GM19099 (cell line): ENCODE measurements around the gene ZCCHC17.

Experiments used
- POLR2A ChIP-seq: IDR thresholded peaks from 3 replicates; pipeline ENCODE4 v1.6.1; 2011; ENCODE audit warnings: low read depth; ENCODE audit not compliant: insufficient read length; ENCODE audit errors: extremely low read depth

Gene ZCCHC17

GRCh38 chr1:31297277-31298247 is 730 bp downstream of the ZCCHC17 start:
- TF ChIP-seq POLR2A: no peak

- TF ChIP-seq POLR2A: no peak
Measured at GRCh38 chr1:31299365-31299764, 2.5 kb downstream of the ZCCHC17 start.

- TF ChIP-seq POLR2A: no peak
Measured at GRCh38 chr1:31300193-31300592, 3.4 kb downstream of the ZCCHC17 start.

GRCh38 chr1:31302709-31303441 is 6.0 kb downstream of the ZCCHC17 start:
- no peak for TF ChIP-seq POLR2A

- TF ChIP-seq POLR2A: no peak
Measured at GRCh38 chr1:31306278-31306677, 9.4 kb downstream of the ZCCHC17 start.

DNA sequence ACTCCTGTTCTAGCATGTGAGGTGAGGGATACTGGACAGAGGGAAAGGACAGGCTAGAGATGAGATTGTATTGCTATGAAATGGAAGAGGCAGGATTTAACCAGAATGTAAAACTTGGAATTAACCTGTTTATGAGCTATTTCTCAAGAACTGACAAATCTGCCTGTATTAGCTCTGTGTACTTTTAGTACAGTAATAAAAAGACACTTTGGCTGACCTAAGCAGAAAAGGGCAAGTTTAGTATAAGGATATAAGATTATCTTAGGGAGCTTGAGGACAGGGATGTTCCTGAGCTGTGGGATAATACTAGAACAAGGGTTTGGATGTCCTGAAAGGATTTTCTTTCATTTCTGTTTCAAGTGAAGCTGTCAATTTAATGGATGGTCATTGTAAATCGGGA is 11.2 kb downstream of the ZCCHC17 start:
- TF ChIP-seq POLR2A: no peak

DNA sequence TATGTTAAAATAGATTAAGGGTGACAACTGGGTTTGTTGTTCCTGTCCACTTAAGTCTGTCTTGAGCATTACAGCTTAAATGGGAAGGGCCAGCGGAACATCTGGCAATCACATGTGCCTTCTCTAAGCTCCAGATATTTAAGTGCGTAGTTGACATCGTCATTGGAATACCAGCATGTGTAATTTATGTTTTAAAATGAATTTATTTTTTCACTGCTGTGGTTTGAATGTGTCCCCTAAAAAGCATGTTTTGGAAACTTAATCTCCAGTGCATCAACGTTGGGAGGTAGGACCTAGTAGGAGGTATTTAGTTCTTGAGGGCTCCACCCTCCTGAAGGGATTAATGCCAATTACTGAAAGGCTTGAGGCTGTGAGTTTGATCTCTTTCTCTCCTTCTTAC is 13.4 kb downstream of the ZCCHC17 start:
- no peak for TF ChIP-seq POLR2A

- TF ChIP-seq POLR2A: no peak
Measured at GRCh38 chr1:31315902-31316301, 19.1 kb downstream of the ZCCHC17 start.

DNA sequence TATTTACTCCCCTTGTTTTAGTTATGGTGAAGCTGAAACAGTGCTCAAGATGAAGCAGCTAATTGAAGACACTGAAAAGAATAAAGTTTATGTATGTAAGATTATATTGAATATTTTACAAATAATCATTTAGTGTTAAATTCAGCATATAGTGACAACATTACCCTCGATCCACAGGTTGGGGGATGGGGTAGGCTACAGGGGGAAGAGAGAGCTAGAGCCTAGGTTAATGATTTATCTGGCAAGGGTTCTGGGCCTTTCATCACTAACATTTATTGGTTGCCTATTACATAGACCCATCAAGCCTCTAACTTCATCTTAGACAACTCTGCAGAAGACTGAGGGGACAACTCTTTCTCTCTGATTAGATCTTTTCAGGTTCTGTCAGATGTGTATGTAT is 21.3 kb downstream of the ZCCHC17 start:
- TF ChIP-seq POLR2A: no peak

DNA sequence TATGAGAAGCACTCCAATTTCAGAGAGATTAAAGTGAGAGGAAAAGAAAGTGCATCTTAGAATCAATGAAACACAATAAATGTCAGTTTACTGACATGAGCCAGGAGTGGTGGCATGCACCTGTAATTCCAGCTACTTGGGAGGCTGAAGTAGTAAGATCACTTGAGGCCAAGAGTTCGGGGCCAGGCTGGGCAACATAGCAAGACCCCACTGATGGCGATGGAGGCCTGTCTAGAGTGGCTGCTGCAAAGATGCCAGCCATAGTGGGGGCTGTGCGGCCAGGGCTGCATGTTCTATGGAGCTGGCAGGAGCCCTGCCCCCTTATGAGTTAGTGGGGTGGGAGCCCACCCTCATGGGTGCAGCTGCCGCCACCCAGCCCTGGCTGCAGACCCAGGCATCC is 27.3 kb downstream of the ZCCHC17 start:
- no peak for TF ChIP-seq POLR2A

GRCh38 chr1:31324992-31325391 is 28.2 kb downstream of the ZCCHC17 start:
- TF ChIP-seq POLR2A: no peak

GRCh38 chr1:31326461-31326860 is 29.6 kb downstream of the ZCCHC17 start:
- TF ChIP-seq POLR2A: no peak

DNA sequence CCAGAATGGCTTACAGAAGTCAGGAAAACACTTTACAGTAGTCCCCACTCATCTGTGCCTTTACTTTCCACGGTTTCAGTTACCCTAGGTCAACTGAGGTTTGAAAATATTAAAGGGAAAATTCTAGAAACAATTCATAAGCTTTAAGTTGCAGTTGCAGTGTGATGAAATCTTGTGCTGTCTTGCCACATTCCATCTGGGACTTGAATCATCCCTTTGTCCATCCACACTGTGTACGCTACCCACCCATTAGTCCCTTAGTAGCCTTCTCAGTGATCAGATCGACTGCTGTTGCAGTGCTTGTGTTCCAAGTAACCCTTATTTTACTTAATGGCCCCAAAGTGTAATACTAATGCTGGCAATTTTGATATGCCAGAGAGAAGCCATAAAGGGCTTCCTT is 30.5 kb downstream of the ZCCHC17 start:
- no peak for TF ChIP-seq POLR2A

DNA sequence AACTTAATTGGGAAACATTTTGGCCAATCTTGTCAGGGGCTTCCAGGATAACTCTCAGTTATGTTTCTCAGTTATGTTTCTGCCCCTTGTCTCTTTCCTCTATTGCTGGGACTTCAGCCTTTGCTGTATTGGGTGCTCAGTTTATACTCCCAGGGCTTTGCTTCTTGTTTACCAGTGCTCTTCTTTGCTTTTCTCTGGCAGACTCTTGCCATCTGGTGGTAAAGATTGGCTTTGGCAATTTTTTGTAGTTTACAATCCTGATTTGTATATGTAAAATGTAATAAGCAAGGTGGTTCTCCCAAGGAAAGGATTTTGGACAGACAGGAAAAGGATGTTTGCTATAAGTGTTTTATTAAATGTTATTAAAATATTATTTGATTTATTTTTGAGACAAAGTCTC is 38.2 kb downstream of the ZCCHC17 start:
- no peak for TF ChIP-seq POLR2A

DNA sequence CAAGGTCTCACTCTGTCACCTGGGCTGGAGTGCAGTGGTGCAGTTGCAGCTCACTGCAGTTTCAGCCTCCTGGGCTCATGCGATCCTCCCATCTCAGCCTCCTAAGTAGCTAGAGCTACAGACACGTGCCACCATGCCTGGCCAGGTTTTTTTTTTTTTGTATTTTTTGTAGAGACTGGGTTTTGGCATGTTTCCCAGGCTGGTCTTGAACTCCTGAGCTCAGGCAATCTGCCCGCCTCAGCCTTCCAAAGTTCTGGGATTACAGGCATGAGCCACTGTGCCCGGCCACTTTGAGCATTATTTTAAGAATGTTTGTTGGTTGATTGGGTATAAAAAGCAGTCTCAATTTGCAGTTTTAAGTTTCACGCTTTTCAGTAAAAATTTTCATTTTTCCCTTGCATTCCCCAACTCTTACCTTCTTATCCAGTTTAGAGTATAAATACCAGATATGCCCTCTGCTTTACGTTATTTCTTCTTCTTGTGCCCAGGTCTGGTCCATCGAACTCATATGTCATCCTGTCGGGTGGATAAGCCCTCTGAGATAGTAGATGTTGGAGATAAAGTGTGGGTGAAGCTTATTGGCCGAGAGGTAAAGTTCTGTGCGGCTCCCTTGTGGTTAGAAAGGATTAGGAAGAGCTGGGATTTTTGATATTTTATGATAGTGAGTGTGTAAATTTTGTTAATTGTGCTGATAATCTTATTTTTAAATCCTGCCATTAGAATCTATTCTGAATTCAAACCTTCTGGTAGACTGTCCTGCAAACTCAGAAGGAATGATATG is 40.0 kb downstream of the ZCCHC17 start:
- TF ChIP-seq POLR2A: no peak
